ENCODE measurements around the gene ZSCAN22.

- no peak for TF ChIP-seq ZNF274 (IDR thresholded peaks at IDR 0.05; ENCODE audit: low read depth, low read length)
- TF ChIP-seq YY1 (IDR thresholded peaks at IDR 0.05; ENCODE audit: insufficient read depth, insufficient read length): no peak
- no peak for TF ChIP-seq SUZ12 (IDR thresholded peaks at IDR 0.05; ENCODE audit: extremely low read depth, insufficient read depth, insufficient read length)
Measured at GRCh38 chr19:58367698-58368454, 41.1 kb downstream of the ZSCAN22 start.

All from NT2/D1 (cell line).